Limb (tissue), 2 donors: ENCODE data around the gene PDE4B.
"Not testable (repeated sequence)": the region's sequence is repeated elsewhere in the genome, so short reads cannot be mapped to it uniquely, and the experiment has no call there.

Experiments
- DNase-seq, 2 donors: peaks; one replicate each; pipeline ENCODE4 v3.0.0-alpha.2; 2016; ENCODE audit errors: extremely low spot score in 2 of 2

Gene PDE4B

DNA sequence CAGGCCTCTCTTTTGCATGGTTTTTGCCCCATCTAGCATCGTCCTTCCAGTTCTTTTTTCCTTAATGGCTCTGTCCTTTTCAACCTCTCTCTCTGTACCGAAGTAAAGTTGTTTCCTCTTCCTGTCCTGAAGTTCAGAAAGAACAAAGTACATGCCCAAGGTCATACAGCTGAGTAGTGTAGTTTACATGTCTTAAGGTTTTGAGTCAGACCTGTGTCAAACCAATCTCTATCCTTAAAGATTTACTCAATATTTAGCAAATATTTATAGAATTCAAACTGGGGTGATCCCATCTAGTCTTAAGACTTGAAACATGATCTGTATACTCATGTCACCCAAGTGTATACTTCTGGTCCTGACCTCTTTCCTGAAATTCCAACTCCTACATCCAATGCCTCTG lies 622.6 kb downstream of the PDE4B start:
- no peak for DNase-seq

DNA sequence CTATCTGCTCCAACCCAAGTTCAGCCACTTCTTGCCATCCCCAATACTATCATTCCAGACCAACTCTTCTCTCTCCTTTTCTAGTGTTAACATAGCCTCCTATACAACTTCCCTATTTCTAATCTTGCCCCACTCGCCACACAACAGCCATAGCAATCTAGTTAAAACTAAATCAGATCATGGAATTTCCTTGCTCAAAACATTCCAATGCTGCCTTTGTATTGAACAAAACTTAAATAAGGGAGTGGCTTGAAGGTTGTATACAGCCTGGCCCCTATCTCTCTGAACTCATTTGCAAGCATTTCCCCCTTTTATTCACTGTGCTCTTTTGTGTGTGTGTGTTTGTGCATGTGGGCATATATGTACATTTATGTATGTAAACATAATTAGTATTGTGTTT lies 623.2 kb downstream of the PDE4B start:
- DNase-seq = no peak

DNA sequence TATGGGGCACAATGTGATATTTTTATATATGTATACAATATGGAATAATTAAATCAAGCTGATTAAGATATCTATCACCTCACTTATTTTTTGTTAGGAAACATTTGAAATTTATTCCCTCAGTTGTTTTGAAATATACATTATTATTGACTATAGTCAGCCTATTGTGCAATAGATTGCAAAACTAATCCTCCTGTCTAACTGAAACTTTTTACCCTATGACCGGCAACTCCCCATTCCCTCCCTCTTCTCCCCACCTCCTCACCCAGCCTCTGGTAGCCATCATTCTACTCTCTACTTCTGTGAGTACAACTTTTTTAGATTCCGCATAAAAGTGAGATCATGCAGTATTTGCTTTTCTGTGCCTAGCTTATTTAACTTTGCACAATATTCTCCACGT lies 623.6 kb downstream of the PDE4B start:
- DNase-seq = no peak

DNA sequence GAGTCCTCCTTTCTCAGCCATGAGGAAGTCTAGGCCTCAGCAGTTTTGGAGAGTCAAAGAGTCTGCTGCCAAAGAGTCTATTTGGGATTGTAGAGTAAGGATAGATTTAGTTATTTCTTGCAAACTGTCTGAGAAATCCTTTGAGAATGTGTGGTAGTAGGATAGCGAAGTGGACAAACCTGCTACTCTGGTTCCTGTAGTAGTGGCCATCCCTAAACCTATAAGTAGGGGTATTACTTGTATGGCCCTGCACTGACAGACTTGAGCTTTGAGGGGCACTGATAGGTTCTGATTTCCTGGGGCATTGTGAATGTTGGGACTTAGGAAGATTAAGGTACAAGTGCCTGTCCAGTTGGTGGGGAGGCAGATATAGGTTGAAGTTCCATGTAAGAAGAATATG lies 625.3 kb downstream of the PDE4B start:
- no peak for DNase-seq

DNA sequence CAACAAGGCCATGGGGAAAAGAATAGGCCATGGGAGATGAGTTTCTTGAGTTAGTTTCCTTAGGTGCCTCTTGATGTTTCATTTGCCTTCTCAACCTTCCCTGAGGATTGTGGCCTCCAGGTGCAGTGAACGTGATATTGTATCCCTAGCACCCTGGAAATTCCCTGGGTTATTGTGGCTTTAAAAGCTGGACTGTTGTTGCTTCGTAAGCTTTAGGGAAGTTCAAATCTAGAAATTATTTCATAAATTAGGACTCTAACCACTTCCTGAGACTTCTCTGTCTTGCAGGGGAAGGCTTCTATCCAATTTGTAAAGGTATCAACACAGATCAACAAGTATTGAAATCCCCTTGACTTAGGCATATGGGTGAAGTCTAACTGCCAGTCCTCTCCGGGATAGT lies 627.5 kb downstream of the PDE4B start:
- DNase-seq = not testable (repeated sequence)

DNA sequence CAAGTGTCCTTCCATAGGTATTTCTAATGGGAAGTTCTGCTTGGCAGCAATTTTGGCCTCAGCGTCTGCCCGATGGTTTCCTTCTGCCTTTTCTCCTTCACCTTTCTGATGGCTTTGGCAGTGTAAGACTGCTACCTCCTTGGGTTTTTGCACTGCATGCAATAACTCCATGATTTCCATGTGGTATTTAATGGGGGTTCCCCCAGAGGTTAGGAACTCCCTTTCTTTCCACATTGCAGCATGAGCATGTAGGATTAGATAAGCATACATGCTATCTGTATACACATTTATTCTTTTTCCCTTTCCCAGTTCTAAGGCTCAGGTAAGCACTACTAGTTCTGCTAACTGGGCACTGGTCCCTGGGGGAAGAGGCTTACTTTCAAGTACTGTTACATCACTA lies 628.2 kb downstream of the PDE4B start:
- not testable (repeated sequence) for DNase-seq

DNA sequence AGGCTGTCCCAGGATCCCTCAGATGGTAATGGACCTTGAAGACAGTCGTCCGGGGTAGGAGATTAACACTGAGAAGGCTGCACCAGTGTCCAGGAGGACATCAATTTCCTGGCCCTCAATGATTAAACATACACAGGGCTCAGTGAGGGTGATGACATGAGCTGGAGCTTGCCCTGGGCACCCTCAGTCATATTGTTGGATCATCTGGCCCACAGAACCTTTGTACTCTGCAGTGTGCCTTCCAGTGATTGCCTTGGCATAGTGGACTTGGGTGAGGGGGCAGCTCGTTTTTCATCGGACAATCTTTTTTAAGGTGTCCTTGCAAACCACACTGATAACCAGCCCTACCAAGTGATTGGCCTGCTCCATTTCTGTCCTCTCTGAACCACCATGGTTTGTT lies 630.1 kb downstream of the PDE4B start:
- no peak for DNase-seq
